NCI-H82 (cell line): Measurements from ENCODE around the gene OAS2.

ENCODE experiments used
- DNase-seq: peaks from one replicate; lab custom pipeline; 2025; lab: John Stamatoyannopoulos, UW

The OAS2 gene

GRCh38 chr12:113058553-113058952 lies 80.2 kb downstream of the OAS2 start:
- DNase-seq = no peak

GRCh38 chr12:113059071-113059595 lies 80.8 kb downstream of the OAS2 start:
- DNase-seq = no peak

DNA sequence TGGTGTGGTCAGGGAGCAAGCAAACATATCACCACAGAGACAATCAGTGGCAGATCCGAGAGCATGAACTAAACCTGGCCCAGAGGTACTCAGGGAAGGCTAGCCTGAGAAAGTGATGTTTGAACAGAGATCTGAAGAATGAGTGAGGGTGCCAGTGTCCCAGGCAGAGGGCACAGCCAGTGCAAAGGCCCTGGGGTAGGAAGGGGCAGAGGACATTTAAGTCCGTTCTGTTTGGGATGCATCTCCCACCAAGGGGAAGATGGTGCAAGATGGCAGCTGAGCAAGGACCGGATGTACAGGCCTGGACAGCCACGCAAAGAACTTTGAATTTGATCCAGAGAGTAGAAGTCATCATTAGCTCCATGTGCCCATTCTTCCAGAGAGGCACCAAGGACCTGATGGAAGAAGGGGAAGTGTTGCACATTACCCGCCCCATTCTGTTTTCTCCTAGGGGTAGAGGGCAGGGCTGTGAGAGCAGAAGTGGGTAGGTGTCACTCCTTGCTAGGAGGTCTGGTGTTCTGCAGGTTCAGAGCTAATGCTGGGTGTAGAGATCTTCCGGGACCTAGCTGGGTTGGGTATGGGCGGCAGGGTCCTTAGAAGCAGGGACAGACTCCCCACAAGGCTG lies 82.1 kb downstream of the OAS2 start:
- DNase-seq = no peak

DNA sequence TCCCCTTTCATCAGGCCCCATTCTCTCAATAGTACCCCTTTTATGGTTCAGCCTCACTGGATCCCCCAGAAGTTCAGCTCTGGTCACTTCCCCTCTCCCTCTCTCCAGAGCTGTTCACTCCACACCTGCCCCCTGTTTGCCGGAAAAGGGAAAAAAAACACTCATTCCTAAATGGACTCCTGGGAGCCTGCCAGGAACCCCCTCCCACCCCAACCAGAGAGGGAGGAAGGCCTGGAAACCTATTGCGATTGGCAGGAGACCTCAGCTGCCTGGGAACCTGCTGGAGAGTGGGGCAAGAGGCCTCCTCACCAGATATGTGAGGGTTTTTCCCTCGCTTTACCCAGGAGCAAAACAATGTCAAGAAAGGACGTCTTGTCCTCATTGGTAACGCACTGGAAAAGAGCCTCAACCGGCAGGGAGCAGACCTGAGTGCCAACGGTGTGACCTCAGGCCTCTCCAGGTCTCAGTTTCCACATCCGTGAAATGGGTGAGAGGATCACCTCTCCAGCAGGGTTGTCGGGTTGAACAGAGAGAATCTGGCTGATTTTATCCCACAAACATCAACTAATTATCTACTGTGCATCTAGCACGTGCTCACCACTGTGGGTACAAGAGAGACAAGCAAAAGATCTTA lies 82.9 kb downstream of the OAS2 start:
- no peak for DNase-seq
